ENCODE data around the gene DIS3L. TPM values are rescaled to one million over a fixed set of nuclear protein-coding genes. Genes with fewer than 3 reads are reported as not detected.
"Not testable (repeated sequence)": the region's sequence is repeated elsewhere in the genome, so short reads cannot be mapped to it uniquely, and the experiment has no call there.

DIS3L gene
- total RNA-seq, 3 donors from 2014 or later (not counting 1 experiment from before 2014, with no cell fraction given) = 21.9 to 30.6 (median 28.3) TPM

DNA sequence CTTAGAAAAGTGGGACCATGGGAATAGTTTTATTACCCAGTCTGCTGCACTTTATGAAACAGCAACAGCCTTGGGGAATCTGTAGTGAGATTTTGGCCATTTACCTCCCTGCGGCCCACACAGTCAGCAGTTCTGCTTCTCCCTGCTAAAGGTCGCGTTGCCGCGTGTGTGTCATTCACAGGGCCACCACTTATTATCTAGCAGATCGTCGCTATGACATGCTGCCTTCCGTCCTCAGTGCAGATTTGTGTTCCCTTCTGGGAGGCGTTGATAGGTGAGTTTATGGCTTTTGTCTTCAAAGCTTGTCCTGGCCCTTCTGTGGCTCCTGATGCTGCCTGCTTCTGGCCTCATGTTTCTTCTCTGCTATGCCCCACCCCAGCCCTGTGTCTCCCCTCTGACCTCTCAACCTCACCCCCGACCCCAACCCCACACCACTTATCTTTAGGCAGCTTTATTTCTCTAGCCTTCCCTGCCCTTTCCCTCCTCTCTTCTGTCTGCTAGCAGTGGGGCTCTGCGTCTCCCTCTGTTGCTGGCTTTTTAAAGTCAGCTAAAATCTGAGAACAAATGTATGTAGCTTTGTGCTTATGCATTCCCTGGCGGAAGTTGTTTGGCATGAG, 30.1 kb downstream of the DIS3L start:
- H3K4me1 ChIP-seq (ENCODE audit: control insufficient read depth, insufficient read depth, low read length) = no peaks in the 10 kb centered on the region
- no peak overlapping the region for H3K27ac ChIP-seq (ENCODE audit: low read length)
- no peaks in the 10 kb centered on the region for H3K9me3 ChIP-seq (ENCODE audit: control insufficient read depth, insufficient read depth, low read length)
- no peaks in the 10 kb centered on the region for H3K27me3 ChIP-seq (ENCODE audit: control insufficient read depth, insufficient read depth, low read length)
- no peak for ATAC-seq
- TF ChIP-seq, protein P1, sequence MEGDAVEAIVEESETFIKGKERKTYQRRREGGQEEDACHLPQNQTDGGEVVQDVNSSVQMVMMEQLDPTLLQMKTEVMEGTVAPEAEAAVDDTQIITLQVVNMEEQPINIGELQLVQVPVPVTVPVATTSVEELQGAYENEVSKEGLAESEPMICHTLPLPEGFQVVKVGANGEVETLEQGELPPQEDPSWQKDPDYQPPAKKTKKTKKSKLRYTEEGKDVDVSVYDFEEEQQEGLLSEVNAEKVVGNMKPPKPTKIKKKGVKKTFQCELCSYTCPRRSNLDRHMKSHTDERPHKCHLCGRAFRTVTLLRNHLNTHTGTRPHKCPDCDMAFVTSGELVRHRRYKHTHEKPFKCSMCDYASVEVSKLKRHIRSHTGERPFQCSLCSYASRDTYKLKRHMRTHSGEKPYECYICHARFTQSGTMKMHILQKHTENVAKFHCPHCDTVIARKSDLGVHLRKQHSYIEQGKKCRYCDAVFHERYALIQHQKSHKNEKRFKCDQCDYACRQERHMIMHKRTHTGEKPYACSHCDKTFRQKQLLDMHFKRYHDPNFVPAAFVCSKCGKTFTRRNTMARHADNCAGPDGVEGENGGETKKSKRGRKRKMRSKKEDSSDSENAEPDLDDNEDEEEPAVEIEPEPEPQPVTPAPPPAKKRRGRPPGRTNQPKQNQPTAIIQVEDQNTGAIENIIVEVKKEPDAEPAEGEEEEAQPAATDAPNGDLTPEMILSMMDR (IDR thresholded peaks at IDR 0.05) = no peak
- no peaks in the 10 kb centered on the region for H3K4me1 Mint-ChIP-seq
- H3K36me3 Mint-ChIP-seq = peaks cover 18% of the 10 kb centered on the region
- WGBS (ENCODE audit: insufficient coverage) = 96% methylated on average over 12 of the region's 12 CpGs
- no peaks in the 10 kb centered on the region for H3K9me3 Mint-ChIP-seq
- DNase-seq = no peak
- no peak overlapping the region for H3K4me3 Mint-ChIP-seq
- no peaks in the 10 kb centered on the region for H3K27me3 Mint-ChIP-seq (ENCODE audit: low read depth in 2 of 2)
- intact Hi-C loops (cut with micrococcal nuclease) = no loop called here
- H3K4me3 ChIP-seq (ENCODE audit: low read length) = no peak overlapping the region
- H3K36me3 ChIP-seq (ENCODE audit: control insufficient read depth, insufficient read depth, low read length) = peaks cover 71% of the 10 kb centered on the region
- H3K27ac Mint-ChIP-seq = no peak overlapping the region

DNA sequence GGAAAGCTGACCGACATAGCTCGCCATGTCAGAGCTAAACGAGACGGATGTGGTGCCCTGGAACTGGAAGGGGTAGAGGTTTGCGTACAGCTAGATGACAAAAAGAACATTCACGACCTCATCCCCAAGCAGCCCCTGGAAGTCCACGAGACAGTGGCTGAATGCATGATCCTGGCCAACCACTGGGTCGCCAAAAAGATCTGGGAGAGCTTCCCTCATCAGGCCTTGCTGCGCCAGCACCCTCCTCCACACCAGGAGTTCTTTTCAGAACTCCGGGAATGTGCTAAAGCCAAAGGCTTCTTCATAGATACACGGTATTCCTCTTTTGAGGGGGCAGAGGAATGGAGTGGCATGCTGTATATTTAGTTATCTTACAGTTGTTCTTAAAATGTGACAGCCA, 32.7 kb downstream of the DIS3L start:
- Histone ChIP-seq H3K27me3 (ENCODE audit: control insufficient read depth, insufficient read depth, low read length) (no peaks in the 10 kb centered on the region), H3K27ac (ENCODE audit: low read length) (no peak overlapping the region), H3K36me3 (ENCODE audit: control insufficient read depth, insufficient read depth, low read length) (peaks cover 68% of the 10 kb centered on the region), H3K9me3 (ENCODE audit: control insufficient read depth, insufficient read depth, low read length) (no peaks in the 10 kb centered on the region), H3K4me3 (ENCODE audit: low read length) (no peak overlapping the region), H3K4me1 (ENCODE audit: control insufficient read depth, insufficient read depth, low read length) (no peaks in the 10 kb centered on the region)
- TF ChIP-seq, protein P1 (IDR thresholded peaks at IDR 0.05) = no peak
- no peaks in the 10 kb centered on the region for H3K27me3 Mint-ChIP-seq (ENCODE audit: low read depth in 2 of 2)
- intact Hi-C loops (cut with micrococcal nuclease) = no loop called here
- no peak overlapping the region for H3K4me3 Mint-ChIP-seq
- H3K36me3 Mint-ChIP-seq = peaks cover 19% of the 10 kb centered on the region
- no peaks in the 10 kb centered on the region for H3K4me1 Mint-ChIP-seq
- no peak for ATAC-seq
- no peak for DNase-seq
- no peaks in the 10 kb centered on the region for H3K9me3 Mint-ChIP-seq
- WGBS (ENCODE audit: insufficient coverage) = 97% methylated on average over 11 of the region's 11 CpGs
- H3K27ac Mint-ChIP-seq = no peak overlapping the region

DNA sequence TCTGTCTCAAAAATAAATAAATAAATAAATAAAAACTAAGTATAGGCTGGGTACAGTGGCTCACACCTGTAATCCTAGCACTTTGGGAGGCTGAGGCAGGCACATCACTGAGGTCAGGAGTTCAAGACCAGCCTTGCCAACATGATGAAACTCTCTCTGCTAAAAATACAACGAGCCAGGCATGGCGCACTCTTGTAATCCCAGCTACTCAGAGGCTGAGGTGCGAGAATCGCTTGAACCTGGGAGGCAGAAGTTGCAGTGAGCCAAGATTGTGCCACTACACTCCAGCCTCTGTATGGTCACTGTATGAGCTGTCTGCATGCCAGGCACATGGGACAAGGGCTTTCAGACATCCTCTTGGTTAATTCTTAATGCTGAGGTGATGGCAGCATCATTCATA, 34.4 kb downstream of the DIS3L start:
- H3K36me3 ChIP-seq (ENCODE audit: control insufficient read depth, insufficient read depth, low read length) = peaks cover 61% of the 10 kb centered on the region
- Mint-ChIP-seq H3K4me1 (no peaks in the 10 kb centered on the region), H3K4me3 (no peak overlapping the region), H3K27me3 (ENCODE audit: low read depth in 2 of 2) (no peaks in the 10 kb centered on the region), H3K27ac (no peak overlapping the region), H3K36me3 (peaks cover 12% of the 10 kb centered on the region), H3K9me3 (no peaks in the 10 kb centered on the region)
- H3K4me3 ChIP-seq (ENCODE audit: low read length) = no peak overlapping the region
- ATAC-seq (no peak), DNase-seq (no peak)
- no peaks in the 10 kb centered on the region for H3K4me1 ChIP-seq (ENCODE audit: control insufficient read depth, insufficient read depth, low read length)
- H3K9me3 ChIP-seq (ENCODE audit: control insufficient read depth, insufficient read depth, low read length) = no peaks in the 10 kb centered on the region
- TF ChIP-seq, protein P1 (IDR thresholded peaks at IDR 0.05) = no peak
- no peak overlapping the region for H3K27ac ChIP-seq (ENCODE audit: low read length)
- intact Hi-C loops (cut with micrococcal nuclease) = no loop called here
- WGBS (ENCODE audit: insufficient coverage) = 95% methylated on average over 4 of the region's 4 CpGs
- H3K27me3 ChIP-seq (ENCODE audit: control insufficient read depth, insufficient read depth, low read length) = no peaks in the 10 kb centered on the region

DNA sequence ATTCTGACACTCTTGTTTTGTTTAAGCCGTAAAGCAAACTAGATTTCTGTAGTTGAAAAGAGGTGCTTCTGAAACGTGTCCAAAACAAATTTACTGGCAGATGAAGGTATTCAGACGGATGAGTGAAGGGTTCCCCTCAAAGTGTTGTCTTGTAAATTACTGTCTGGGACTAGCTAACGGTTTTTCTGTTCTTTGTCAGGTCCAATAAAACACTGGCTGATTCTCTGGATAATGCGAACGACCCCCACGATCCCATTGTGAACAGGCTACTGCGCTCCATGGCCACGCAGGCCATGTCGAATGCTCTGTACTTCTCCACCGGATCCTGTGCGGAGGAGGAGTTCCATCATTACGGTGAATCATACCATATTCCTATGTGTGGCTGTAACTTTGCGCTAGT, 35.4 kb downstream of the DIS3L start:
- H3K36me3 Mint-ChIP-seq = peaks cover 11% of the 10 kb centered on the region
- TF ChIP-seq, protein P1 (IDR thresholded peaks at IDR 0.05) = no peak
- no peaks in the 10 kb centered on the region for H3K9me3 ChIP-seq (ENCODE audit: control insufficient read depth, insufficient read depth, low read length)
- H3K4me3 Mint-ChIP-seq = no peak overlapping the region
- no peak overlapping the region for H3K27ac ChIP-seq (ENCODE audit: low read length)
- H3K4me1 Mint-ChIP-seq = no peaks in the 10 kb centered on the region
- H3K27me3 Mint-ChIP-seq (ENCODE audit: low read depth in 2 of 2) = no peaks in the 10 kb centered on the region
- no peak for ATAC-seq
- intact Hi-C loops (cut with micrococcal nuclease) = no loop called here
- no peaks in the 10 kb centered on the region for H3K9me3 Mint-ChIP-seq
- H3K4me1 ChIP-seq (ENCODE audit: control insufficient read depth, insufficient read depth, low read length) = no peaks in the 10 kb centered on the region
- no peak overlapping the region for H3K4me3 ChIP-seq (ENCODE audit: low read length)
- no peaks in the 10 kb centered on the region for H3K27me3 ChIP-seq (ENCODE audit: control insufficient read depth, insufficient read depth, low read length)
- H3K36me3 ChIP-seq (ENCODE audit: control insufficient read depth, insufficient read depth, low read length) = peaks cover 63% of the 10 kb centered on the region
- DNase-seq = no peak
- no peak overlapping the region for H3K27ac Mint-ChIP-seq
- 98% methylated on average over 13 of the region's 14 CpGs for WGBS (ENCODE audit: insufficient coverage)

DNA sequence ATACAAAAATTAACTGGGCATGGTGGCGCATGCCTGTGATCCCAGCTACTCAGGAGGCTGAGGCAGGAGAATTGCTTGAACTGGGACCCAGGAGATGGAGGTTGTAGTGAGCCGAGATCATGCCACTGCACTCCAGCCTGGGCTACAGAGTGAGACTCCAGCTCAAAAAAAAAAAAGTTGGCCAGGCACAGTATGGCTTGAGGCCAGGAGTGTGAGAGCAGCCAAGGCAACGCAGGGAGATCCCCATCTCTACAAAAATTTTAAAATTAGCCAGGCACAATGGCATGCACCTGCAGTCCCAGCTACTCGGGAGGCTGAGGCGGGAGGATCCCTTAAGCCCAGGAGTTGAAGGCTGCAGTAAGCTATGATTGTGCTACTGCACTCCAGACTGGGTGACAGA, 55.2 kb downstream of the DIS3L start:
- H3K4me3 Mint-ChIP-seq; H3K4me1 Mint-ChIP-seq; H3K27me3 Mint-ChIP-seq (ENCODE audit: low read depth in 2 of 2); H3K36me3 Mint-ChIP-seq; intact Hi-C loops (cut with micrococcal nuclease); H3K4me1 ChIP-seq (ENCODE audit: control insufficient read depth, insufficient read depth, low read length); H3K9me3 Mint-ChIP-seq; H3K27ac Mint-ChIP-seq; ATAC-seq; DNase-seq; H3K27ac ChIP-seq (ENCODE audit: low read length); H3K9me3 ChIP-seq (ENCODE audit: control insufficient read depth, insufficient read depth, low read length); H3K4me3 ChIP-seq (ENCODE audit: low read length); H3K27me3 ChIP-seq (ENCODE audit: control insufficient read depth, insufficient read depth, low read length): not testable (repeated sequence)
- WGBS (ENCODE audit: insufficient coverage) = 79% methylated on average over 5 of the region's 5 CpGs
- peaks cover 12% of the 10 kb centered on the region for H3K36me3 ChIP-seq (ENCODE audit: control insufficient read depth, insufficient read depth, low read length)
